ENCODE results near the gene TMEM41B.
"Not testable (repeated sequence)": the region's sequence is repeated elsewhere in the genome, so short reads cannot be mapped to it uniquely, and the experiment has no call there.

GRCh38 chr11:9318442-9319376 is 4.3 kb upstream of the TMEM41B start:
- not testable (repeated sequence) for TF ChIP-seq CTCF (IDR thresholded peaks at IDR 0.05; ENCODE audit: low read depth, low read length, missing input control); GABPA (IDR thresholded peaks at IDR 0.05 in 1 of 2, conservative IDR thresholded peaks at IDR 0.05 in 1 of 2); EGR1 (IDR thresholded peaks at IDR 0.05; ENCODE audit: low read depth in 2 of 2); REST (IDR thresholded peaks at IDR 0.05); NR2F2 (IDR thresholded peaks at IDR 0.05); YY1 (IDR thresholded peaks at IDR 0.05); RAD21 (IDR thresholded peaks at IDR 0.05); ZBTB33 (IDR thresholded peaks at IDR 0.05)

Data from liver (tissue), 3 donors.